Measurements from ENCODE around the gene SCNN1G. TPM values are rescaled to one million over a fixed set of nuclear protein-coding genes. Genes with fewer than 3 reads are reported as not detected.

Gene SCNN1G
- total RNA-seq, 4 donors from 2014 or later: under 0.01 to 0.62 (median 0.40) TPM; not detected in 1

- no peak for DNase-seq
- no peak overlapping the region for H3K4me3 ChIP-seq
Measured at GRCh38 chr16:23160082-23160481, 22.5 kb upstream of the SCNN1G start.

GRCh38 chr16:23160574-23160973 is 22.0 kb upstream of the SCNN1G start:
- Histone ChIP-seq H3K36me3 (no peaks in the 10 kb centered on the region), H3K4me1 (no peaks in the 10 kb centered on the region), H3K9me3 (no peaks in the 10 kb centered on the region), H3K27ac (no peak overlapping the region), H3K27me3 (no peaks in the 10 kb centered on the region), H3K4me3 (no peak overlapping the region)
- DNase-seq: no peak
- TF ChIP-seq CTCF (IDR thresholded peaks at IDR 0.05) (no peak), POLR2A (IDR thresholded peaks at IDR 0.05) (no peak)
- intact Hi-C loops (cut with DNase I; ENCODE audit: low total_unique reads): no loop called here

More at GRCh38 chr16:23160082-23160481, 22.5 kb upstream of the SCNN1G start:
- Histone ChIP-seq H3K27ac (no peak overlapping the region), H3K27me3 (no peaks in the 10 kb centered on the region), H3K9me3 (no peaks in the 10 kb centered on the region), H3K4me1 (no peaks in the 10 kb centered on the region), H3K36me3 (no peaks in the 10 kb centered on the region)
- intact Hi-C loops (cut with DNase I; ENCODE audit: low total_unique reads): no loop called here
- no peak for TF ChIP-seq POLR2A (IDR thresholded peaks at IDR 0.05)
- TF ChIP-seq CTCF (IDR thresholded peaks at IDR 0.05): no peak

DNA sequence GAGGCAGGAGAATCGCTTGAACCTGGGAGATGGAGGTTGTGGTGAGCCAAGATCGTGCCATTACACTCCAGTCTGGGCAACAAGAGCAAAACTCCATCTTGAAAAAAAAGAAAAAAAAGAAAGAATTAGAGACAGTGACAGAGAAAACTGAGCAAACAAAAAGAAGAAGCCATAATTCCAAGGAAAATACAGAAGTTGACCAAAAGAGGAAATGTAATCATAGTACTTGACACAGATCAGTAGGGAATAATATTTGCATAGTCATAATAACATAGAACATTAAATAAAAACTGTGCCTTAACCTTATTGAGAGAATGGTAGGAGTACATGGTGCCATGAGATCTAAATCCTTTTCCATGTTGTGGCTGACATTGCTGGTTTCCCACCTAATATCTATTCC is 18.6 kb upstream of the SCNN1G start:
- no peak for DNase-seq
- Histone ChIP-seq H3K4me1 (no peaks in the 10 kb centered on the region), H3K27ac (no peak overlapping the region), H3K27me3 (no peaks in the 10 kb centered on the region), H3K36me3 (no peaks in the 10 kb centered on the region), H3K9me3 (no peaks in the 10 kb centered on the region), H3K4me3 (no peak overlapping the region)
- TF ChIP-seq POLR2A (IDR thresholded peaks at IDR 0.05): no peak
- no peak for TF ChIP-seq CTCF (IDR thresholded peaks at IDR 0.05)
- intact Hi-C loops (cut with DNase I; ENCODE audit: low total_unique reads): no loop called here

GRCh38 chr16:23164736-23165135 is 17.8 kb upstream of the SCNN1G start:
- no peak for TF ChIP-seq CTCF (IDR thresholded peaks at IDR 0.05)
- no peak for TF ChIP-seq POLR2A (IDR thresholded peaks at IDR 0.05)
- no peaks in the 10 kb centered on the region for H3K4me1 ChIP-seq

GRCh38 chr16:23172583-23172982 is 10.0 kb upstream of the SCNN1G start:
- Histone ChIP-seq H3K4me1 (no peaks in the 10 kb centered on the region), H3K36me3 (no peaks in the 10 kb centered on the region), H3K9me3 (no peaks in the 10 kb centered on the region), H3K27ac (no peak overlapping the region), H3K27me3 (no peaks in the 10 kb centered on the region), H3K4me3 (no peak overlapping the region)
- DNase-seq: no peak
- intact Hi-C loops (cut with DNase I; ENCODE audit: low total_unique reads): no loop called here
- TF ChIP-seq POLR2A (IDR thresholded peaks at IDR 0.05) (no peak), CTCF (IDR thresholded peaks at IDR 0.05) (no peak)

More at GRCh38 chr16:23164736-23165135, 17.8 kb upstream of the SCNN1G start:
- Histone ChIP-seq H3K27me3 (no peaks in the 10 kb centered on the region), H3K27ac (no peak overlapping the region), H3K4me3 (no peak overlapping the region), H3K36me3 (no peaks in the 10 kb centered on the region), H3K9me3 (no peaks in the 10 kb centered on the region)
- no peak for DNase-seq
- intact Hi-C loops (cut with DNase I; ENCODE audit: low total_unique reads): no loop called here
